K562 (cell line): ENCODE measurements around the gene IL4I1. TPM values are rescaled to one million over a fixed set of nuclear protein-coding genes. Genes with fewer than 3 reads are reported as not detected.

Experiments used
- ATF1 ChIP-seq, 2 experiments: fragments of 450-650 bp in 1 of 2; IDR thresholded peaks; 2 replicates each; pipeline ENCODE4 v1.6.1; 2016; ENCODE audit warnings: missing compliant biosample characterization in 1 of 2, missing genetic modification characterization in 1 of 2
- CHD7 ChIP-seq: fragments of 200-600 bp; sonication (generic); IDR thresholded peaks from one replicate; pipeline ENCODE4 v1.6.1; 2012; ENCODE audit warnings: mild to moderate bottlenecking, low read depth, low read length, inconsistent platforms
- EZH2 ChIP-seq: IDR thresholded peaks from 2 replicates; pipeline ENCODE4 v1.6.1; 2012; ENCODE audit warnings: low read depth, mild to moderate bottlenecking, inconsistent platforms, low read length, borderline replicate concordance
- LCOR ChIP-seq: sonication (generic); formaldehyde crosslinking; IDR thresholded peaks from 2 replicates; pipeline ENCODE4 v1.8.0; 2022; ENCODE audit warnings: mild to moderate bottlenecking, missing genetic modification reagents
- PRPF4 ChIP-seq: fragments of 200-400 bp; formaldehyde crosslinking; IDR thresholded peaks from one replicate; pipeline ENCODE4 v1.6.1; 2017; ENCODE audit warnings: low read length, low read depth, mild to moderate bottlenecking; ENCODE audit not compliant: insufficient read depth, poor library complexity, severe bottlenecking
- RFX5 ChIP-seq: IDR thresholded peaks from 2 replicates; pipeline ENCODE4 v1.6.1; 2011; ENCODE audit warnings: low read depth, mild to moderate bottlenecking, improper control_type of control experiment, low read length
- SMARCC2 ChIP-seq: fragments of 450-650 bp; IDR thresholded peaks from 2 replicates; pipeline ENCODE4 v1.6.1; 2017; ENCODE audit warnings: antibody characterized with exemption, moderate library complexity, mild to moderate bottlenecking, low read depth
- ZNF449 ChIP-seq: fragments of 250-450 bp; sonication (Bioruptor Pico); IDR thresholded peaks from 2 replicates; pipeline ENCODE4 v1.8.0; 2022; ENCODE audit warnings: moderate library complexity, mild to moderate bottlenecking, inconsistent platforms
- polyA plus RNA-seq, 8 experiments: library from polyadenylated mRNA; depleted of rRNA in 4 of 8; stranded (reverse) in 5 of 8; unstranded in 3 of 8; fragments of >200 nt; fragmentation: Nextera tagmentation in 2 of 8; fragmentation: Illumina TruSeq in 1 of 8; extraction: Ambion mirVana in 2 of 8; extraction: Trizol in 1 of 8; gene quantifications; 2 replicates each; pipeline versions ENCODE4 v1.2.1 to v1.2.3, GENCODE V29; 2011 to 2014; ENCODE audit warnings: inconsistent platforms in 1 of 8, missing spikeins in 1 of 8
- total RNA-seq, 7 experiments: library from RNA; depleted of rRNA in 6 of 7; stranded (reverse); fragments of >200 nt in 6 of 7; fragmentation: Illumina TruSeq in 2 of 7; extraction: Trizol in 2 of 7; gene quantifications; 2 replicates each; pipeline versions ENCODE4 v1.2.1 to v1.2.3, GENCODE V29; 2011 to 2021; ENCODE audit warnings: low replicate concordance in 1 of 7
- TF ChIP-seq, protein P1 (sequence below): fragments of 450-650 bp; IDR thresholded peaks from 2 replicates; pipeline ENCODE4 v1.6.1; 2016; ENCODE audit warnings: borderline replicate concordance
- TF ChIP-seq, protein P2 (sequence below): fragments of 450-650 bp; formaldehyde crosslinking; conservative IDR thresholded peaks from 2 replicates; pipeline ENCODE4 v1.4.0; 2022; ENCODE audit warnings: mild to moderate bottlenecking, missing genetic modification characterization

IL4I1 gene
- total and polyA plus RNA-seq, 9 of the 15 experiments (the other 6 are each of a cell fraction or from before 2014, with no cell fraction given) = 0.06 to 0.95 (median 0.43) TPM; not detected in 2

GRCh38 chr19:49930483-49931011, 33.9 kb upstream of the IL4I1 start (continued):
- TF ChIP-seq, protein P1, sequence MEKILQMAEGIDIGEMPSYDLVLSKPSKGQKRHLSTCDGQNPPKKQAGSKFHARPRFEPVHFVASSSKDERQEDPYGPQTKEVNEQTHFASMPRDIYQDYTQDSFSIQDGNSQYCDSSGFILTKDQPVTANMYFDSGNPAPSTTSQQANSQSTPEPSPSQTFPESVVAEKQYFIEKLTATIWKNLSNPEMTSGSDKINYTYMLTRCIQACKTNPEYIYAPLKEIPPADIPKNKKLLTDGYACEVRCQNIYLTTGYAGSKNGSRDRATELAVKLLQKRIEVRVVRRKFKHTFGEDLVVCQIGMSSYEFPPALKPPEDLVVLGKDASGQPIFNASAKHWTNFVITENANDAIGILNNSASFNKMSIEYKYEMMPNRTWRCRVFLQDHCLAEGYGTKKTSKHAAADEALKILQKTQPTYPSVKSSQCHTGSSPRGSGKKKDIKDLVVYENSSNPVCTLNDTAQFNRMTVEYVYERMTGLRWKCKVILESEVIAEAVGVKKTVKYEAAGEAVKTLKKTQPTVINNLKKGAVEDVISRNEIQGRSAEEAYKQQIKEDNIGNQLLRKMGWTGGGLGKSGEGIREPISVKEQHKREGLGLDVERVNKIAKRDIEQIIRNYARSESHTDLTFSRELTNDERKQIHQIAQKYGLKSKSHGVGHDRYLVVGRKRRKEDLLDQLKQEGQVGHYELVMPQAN = 0 out of 2 replicates have a peak, but pooled peaks have one; percentile 51
- no peak for TF ChIP-seq ZNF449 (CRISPR knock-in tag)
- no peak for TF ChIP-seq EZH2
- TF ChIP-seq RFX5 = no peak
- TF ChIP-seq ATF1 (CRISPR knock-in tag; IDR thresholded peaks at IDR 0.05) = no peak
- TF ChIP-seq ATF1 (tag; IDR thresholded peaks at IDR 0.05) = peak; percentile 14; the same call in 1 of the 2 replicates
- TF ChIP-seq LCOR (CRISPR knock-in tag) = peak; percentile 10; the same call in 1 of the 2 replicates
- TF ChIP-seq CHD7 = no peak
- no peak for TF ChIP-seq SMARCC2
- TF ChIP-seq, protein P2, sequence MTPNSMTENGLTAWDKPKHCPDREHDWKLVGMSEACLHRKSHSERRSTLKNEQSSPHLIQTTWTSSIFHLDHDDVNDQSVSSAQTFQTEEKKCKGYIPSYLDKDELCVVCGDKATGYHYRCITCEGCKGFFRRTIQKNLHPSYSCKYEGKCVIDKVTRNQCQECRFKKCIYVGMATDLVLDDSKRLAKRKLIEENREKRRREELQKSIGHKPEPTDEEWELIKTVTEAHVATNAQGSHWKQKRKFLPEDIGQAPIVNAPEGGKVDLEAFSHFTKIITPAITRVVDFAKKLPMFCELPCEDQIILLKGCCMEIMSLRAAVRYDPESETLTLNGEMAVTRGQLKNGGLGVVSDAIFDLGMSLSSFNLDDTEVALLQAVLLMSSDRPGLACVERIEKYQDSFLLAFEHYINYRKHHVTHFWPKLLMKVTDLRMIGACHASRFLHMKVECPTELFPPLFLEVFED (CRISPR knock-in tag) = 0 out of 2 replicates have a peak, but pooled peaks have one; percentile 1
- TF ChIP-seq PRPF4 = peak; percentile 54
